CD8-positive, alpha-beta memory T cell (primary cell): ENCODE results near the gene MAPK6. TPM values are rescaled to one million over a fixed set of nuclear protein-coding genes. Genes with fewer than 3 reads are reported as not detected.
A peak's percentile ranks its signal among the peaks of the same experiment; 100 is the strongest.
"Not testable (repeated sequence)": the region's sequence is repeated elsewhere in the genome, so short reads cannot be mapped to it uniquely, and the experiment has no call there.

Experiments used
- CTCF ChIA-PET: fragments of 350-600 bp; sonication (Branson Sonifier 250); formaldehyde crosslinking; loops from one replicate; lab custom pipeline; 2021; ENCODE audit warnings: antibody characterized with exemption; lab: Charles Lee
- POLR2A ChIA-PET: fragments of 350-600 bp; sonication (Branson Sonifier 250); formaldehyde crosslinking; loops from one replicate; lab custom pipeline; 2021; ENCODE audit warnings: antibody characterized with exemption; lab: Charles Lee
- DNase-seq, 5 donors: peaks; one replicate each; pipeline versions ENCODE4 v3.0.0 to v3.0.0-alpha.2; 2020 to 2022; ENCODE audit warnings: mixed read lengths in 1 of 5
- H3K27ac ChIP-seq: one replicate; pipeline ENCODE4 v1.7.0; 2013; ENCODE audit warnings: low read depth, mild to moderate bottlenecking, low read length, moderate library complexity
- H3K27me3 ChIP-seq: 2 replicates; pipeline ENCODE4 v1.7.0; 2013; ENCODE audit warnings: low read length, mild to moderate bottlenecking; ENCODE audit not compliant: insufficient read depth, poor library complexity, severe bottlenecking
- H3K36me3 ChIP-seq: 2 replicates; pipeline ENCODE4 v1.7.0; 2013; ENCODE audit warnings: mild to moderate bottlenecking, low read length, moderate library complexity; ENCODE audit not compliant: insufficient read depth
- H3K4me1 ChIP-seq: 2 replicates; pipeline ENCODE4 v1.7.0; 2013; ENCODE audit warnings: mild to moderate bottlenecking, low read length, moderate library complexity; ENCODE audit not compliant: insufficient read depth
- H3K4me3 ChIP-seq: 2 replicates; pipeline ENCODE4 v1.7.0; 2013; ENCODE audit warnings: mild to moderate bottlenecking, low read length
- H3K9me3 ChIP-seq: 2 replicates; pipeline ENCODE4 v1.7.0; 2013; ENCODE audit warnings: mild to moderate bottlenecking, low read length
- H3K27ac Mint-ChIP-seq, 8 donors: one replicate each; pipeline ENCODE4 v1.8.0; 2020 to 2021; ENCODE audit warnings: mixed read lengths in 8 of 8, mild to moderate bottlenecking in 6 of 8, inconsistent platforms in 3 of 8, moderate library complexity in 3 of 8
- H3K27me3 Mint-ChIP-seq, 2 donors: one replicate each; pipeline ENCODE4 v1.8.0; 2020 to 2021; ENCODE audit warnings: mixed read lengths in 2 of 2, mild to moderate bottlenecking in 1 of 2, moderate library complexity in 1 of 2
- H3K36me3 Mint-ChIP-seq, 3 donors: one replicate each; pipeline ENCODE4 v1.8.0; 2020 to 2021; ENCODE audit warnings: mixed read lengths in 3 of 3, inconsistent platforms in 1 of 3, mild to moderate bottlenecking in 1 of 3
- H3K4me1 Mint-ChIP-seq, 3 donors: one replicate each; pipeline ENCODE4 v1.8.0; 2020 to 2021; ENCODE audit warnings: mixed read lengths in 3 of 3, inconsistent platforms in 1 of 3, mild to moderate bottlenecking in 1 of 3
- H3K4me3 Mint-ChIP-seq, 7 donors: one replicate each; pipeline ENCODE4 v1.8.0; 2020 to 2021; ENCODE audit warnings: mixed read lengths in 7 of 7, mild to moderate bottlenecking in 6 of 7, moderate library complexity in 4 of 7, inconsistent platforms in 2 of 7
- H3K9me3 Mint-ChIP-seq, 5 donors: one replicate each; pipeline ENCODE4 v1.8.0; 2020 to 2022; ENCODE audit warnings: mixed read lengths in 5 of 5, mild to moderate bottlenecking in 3 of 5, moderate library complexity in 2 of 5, inconsistent platforms in 1 of 5
- polyA plus RNA-seq: library from polyadenylated mRNA; unstranded; fragments of 300-500 nt; fragmentation: Illumina TruSeq; gene quantifications from one replicate; pipeline ENCODE4 v1.2.3, GENCODE V29; 2021
- total RNA-seq, 2 experiments: library from RNA; stranded (reverse); gene quantifications; one replicate each; pipeline ENCODE4 v1.2.3, GENCODE V29; 2021

The MAPK6 gene
- total and polyA plus RNA-seq, 3 experiments from 2014 or later, result 7.9 to 103 (median 97.6) TPM

- Mint-ChIP-seq H3K27ac (peak overlapping the region in 2 of 8 donors; percentile 36 to 90), H3K4me1 (peaks cover 16 to 24% (median 20%) of the 10 kb centered on the region in 3 donors), H3K4me3 (peak overlapping the region in 4 of 7 donors; percentile 16 to 40 (median 31)), H3K27me3 (no peaks in the 10 kb centered on the region), H3K36me3 (no peaks in the 10 kb centered on the region), H3K9me3 (no peaks in the 10 kb centered on the region)
- Histone ChIP-seq H3K4me1 (peaks cover 11% of the 10 kb centered on the region), H3K4me3 (no peak overlapping the region), H3K27ac (no peak overlapping the region), H3K27me3 (no peaks in the 10 kb centered on the region), H3K36me3 (no peaks in the 10 kb centered on the region), H3K9me3 (no peaks in the 10 kb centered on the region)
- CTCF ChIA-PET, result interaction anchor here (0.9 to 2.1 kb wide), 5 partner anchors 9 to 108 kb away, joined by 3 to 5 read pairs (median 4); no protein-coding TSS in a partner anchor
- POLR2A ChIA-PET, result no interaction called here
- DNase-seq, result no peak
These were observed 63.4 kb downstream of the MAPK6 start for GRCh38 chr15:52082197-52083036.

GRCh38 chr15:52083037-52083359, 64.0 kb downstream of the MAPK6 start:
- DNase-seq, H3K27me3 Mint-ChIP-seq, H3K4me3 ChIP-seq, H3K36me3 ChIP-seq, H3K27ac ChIP-seq, H3K36me3 Mint-ChIP-seq, H3K9me3 ChIP-seq, POLR2A ChIA-PET, H3K9me3 Mint-ChIP-seq, H3K27me3 ChIP-seq: not testable (repeated sequence)
- CTCF ChIA-PET, result interaction anchor here (0.9 to 2.1 kb wide), 6 partner anchors 9 to 125 kb away, joined by 3 to 5 read pairs (median 4); no protein-coding TSS in a partner anchor
- Mint-ChIP-seq H3K4me3 (peak overlapping the region in 3 of 7 donors; percentile 16 to 40 (median 35)), H3K4me1 (peaks cover 16 to 24% (median 20%) of the 10 kb centered on the region in 3 donors), H3K27ac (peak overlapping the region in 2 of 8 donors; percentile 36 to 90)
- peaks cover 11% of the 10 kb centered on the region for H3K4me1 ChIP-seq

- ChIA-PET POLR2A (no interaction called here), CTCF (interaction anchor here (0.9 to 2.1 kb wide), 4 partner anchors 14 to 124 kb away, joined by 3 to 5 read pairs (median 4); no protein-coding TSS in a partner anchor)
- Mint-ChIP-seq H3K4me3 (no peak overlapping the region), H3K9me3 (no peaks in the 10 kb centered on the region), H3K27ac (no peak overlapping the region), H3K36me3 (no peaks in the 10 kb centered on the region), H3K27me3 (no peaks in the 10 kb centered on the region), H3K4me1 (peaks cover 16 to 24% (median 20%) of the 10 kb centered on the region in 3 donors)
- Histone ChIP-seq H3K9me3 (no peaks in the 10 kb centered on the region), H3K4me3 (no peak overlapping the region), H3K27me3 (no peaks in the 10 kb centered on the region), H3K27ac (no peak overlapping the region), H3K4me1 (peaks cover 11% of the 10 kb centered on the region), H3K36me3 (no peaks in the 10 kb centered on the region)
- no peak for DNase-seq
These were observed 64.6 kb downstream of the MAPK6 start for GRCh38 chr15:52083603-52084002.

DNA sequence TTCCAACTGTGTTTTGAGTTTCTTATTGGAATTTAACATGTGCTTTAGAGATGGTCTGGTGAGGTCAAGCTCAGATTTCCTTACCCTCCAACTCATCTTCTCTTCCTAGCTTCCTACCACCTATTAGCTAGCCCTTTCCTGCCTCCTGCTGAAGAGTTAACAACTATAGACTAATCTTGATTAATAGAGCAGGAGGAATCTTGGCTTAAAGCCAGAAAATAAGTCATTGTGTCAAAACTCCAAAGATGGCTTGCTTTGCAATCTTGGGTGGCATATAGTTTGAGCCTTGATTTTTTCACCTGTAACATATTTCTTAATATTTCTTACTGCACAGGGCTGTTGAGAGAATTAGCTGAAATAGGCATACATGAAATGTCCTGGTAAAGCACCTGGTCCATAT, 66.3 kb downstream of the MAPK6 start:
- H3K27me3 ChIP-seq, result no peaks in the 10 kb centered on the region
- Mint-ChIP-seq H3K4me1 (peaks cover 14 to 18% (median 15%) of the 10 kb centered on the region in 3 donors), H3K27ac (no peak overlapping the region), H3K27me3 (peaks cover 4 to 11% of the 10 kb centered on the region in 2 donors), H3K36me3 (peaks cover 0 to 12% (median 0%) of the 10 kb centered on the region in 3 donors), H3K9me3 (peaks cover 7 to 10% (median 9%) of the 10 kb centered on the region in 5 donors), H3K4me3 (no peak overlapping the region)
- H3K4me1 ChIP-seq, result peaks cover 11% of the 10 kb centered on the region
- no peak overlapping the region for H3K4me3 ChIP-seq
- POLR2A ChIA-PET, result no interaction called here
- DNase-seq, result no peak
- H3K36me3 ChIP-seq, result no peaks in the 10 kb centered on the region
- CTCF ChIA-PET, result no interaction called here
- no peaks in the 10 kb centered on the region for H3K9me3 ChIP-seq
- H3K27ac ChIP-seq, result no peak overlapping the region

GRCh38 chr15:52086011-52086786, 67.2 kb downstream of the MAPK6 start:
- no peaks in the 10 kb centered on the region for H3K36me3 ChIP-seq
- H3K27ac ChIP-seq, result no peak overlapping the region
- peaks cover 0 to 15% (median 0%) of the 10 kb centered on the region in 3 donors for H3K36me3 Mint-ChIP-seq
- H3K4me1 ChIP-seq, result peaks cover 11% of the 10 kb centered on the region
- H3K27me3 ChIP-seq, result no peaks in the 10 kb centered on the region
- no peak overlapping the region for H3K27ac Mint-ChIP-seq
- no peak overlapping the region for H3K4me3 ChIP-seq
- H3K9me3 Mint-ChIP-seq, result peaks cover 10 to 15% (median 14%) of the 10 kb centered on the region in 5 donors
- ChIA-PET POLR2A (no interaction called here), CTCF (no interaction called here)
- no peak for DNase-seq
- peaks cover 14 to 18% (median 15%) of the 10 kb centered on the region in 3 donors for H3K4me1 Mint-ChIP-seq
- H3K9me3 ChIP-seq, result no peaks in the 10 kb centered on the region
- no peak overlapping the region for H3K4me3 Mint-ChIP-seq
- H3K27me3 Mint-ChIP-seq, result peaks cover 7 to 15% of the 10 kb centered on the region in 2 donors

GRCh38 chr15:52090193-52090592, 71.2 kb downstream of the MAPK6 start:
- no peak overlapping the region for H3K4me3 ChIP-seq
- no peaks in the 10 kb centered on the region for H3K9me3 ChIP-seq
- DNase-seq, result no peak
- peaks cover 13 to 27% of the 10 kb centered on the region in 2 donors for H3K27me3 Mint-ChIP-seq
- H3K36me3 Mint-ChIP-seq, result peaks cover 0 to 15% (median 0%) of the 10 kb centered on the region in 3 donors
- H3K27ac ChIP-seq, result no peak overlapping the region
- peaks cover 10 to 15% (median 14%) of the 10 kb centered on the region in 5 donors for H3K9me3 Mint-ChIP-seq
- ChIA-PET POLR2A (no interaction called here), CTCF (no interaction called here)
- H3K27ac Mint-ChIP-seq, result no peak overlapping the region
- no peaks in the 10 kb centered on the region for H3K4me1 ChIP-seq
- H3K36me3 ChIP-seq, result no peaks in the 10 kb centered on the region
- H3K27me3 ChIP-seq, result no peaks in the 10 kb centered on the region
- H3K4me1 Mint-ChIP-seq, result no peaks in the 10 kb centered on the region
- H3K4me3 Mint-ChIP-seq, result no peak overlapping the region

- no peak for DNase-seq
- POLR2A ChIA-PET, result no interaction called here
- CTCF ChIA-PET, result no interaction called here
These were observed 74.1 kb downstream of the MAPK6 start for GRCh38 chr15:52093167-52093538.

More at GRCh38 chr15:52093167-52093538, 74.1 kb downstream of the MAPK6 start:
- Mint-ChIP-seq H3K9me3 (peaks cover 10 to 15% (median 14%) of the 10 kb centered on the region in 5 donors), H3K4me3 (no peak overlapping the region), H3K27ac (no peak overlapping the region), H3K36me3 (peaks cover 0 to 15% (median 0%) of the 10 kb centered on the region in 3 donors), H3K4me1 (no peaks in the 10 kb centered on the region), H3K27me3 (peaks cover 15 to 27% of the 10 kb centered on the region in 2 donors)
- no peaks in the 10 kb centered on the region for H3K36me3 ChIP-seq
- H3K4me1 ChIP-seq, result no peaks in the 10 kb centered on the region
- no peak overlapping the region for H3K27ac ChIP-seq
- H3K9me3 ChIP-seq, result no peaks in the 10 kb centered on the region
- no peak overlapping the region for H3K4me3 ChIP-seq
- no peaks in the 10 kb centered on the region for H3K27me3 ChIP-seq
